RKO (cell line): Measurements from ENCODE around the gene SKA3.

Source experiments
- DNase-seq: peaks from one replicate; pipeline ENCODE4 v3.0.0-alpha.2; 2016; ENCODE audit warnings: low spot score

SKA3 gene

DNA sequence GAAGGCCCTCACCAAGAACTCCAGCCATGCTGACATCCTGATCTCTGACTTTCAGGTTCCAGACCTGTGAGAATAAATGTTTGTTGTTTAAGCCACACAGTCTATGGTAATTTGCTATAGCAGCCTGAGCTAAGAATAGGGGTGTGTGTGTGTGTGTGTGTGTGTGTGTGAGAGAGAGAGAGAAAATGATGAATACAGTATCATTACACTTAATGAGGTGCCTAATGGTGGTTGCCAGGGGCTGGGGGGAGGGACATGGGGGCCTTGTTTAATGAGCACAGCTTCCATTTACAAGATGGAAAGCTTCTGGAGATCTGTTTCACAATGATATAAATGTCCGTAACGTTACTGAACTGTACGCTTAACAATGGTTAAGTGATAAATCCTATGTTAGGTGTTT, 61.1 kb downstream of the SKA3 start:
- no peak for DNase-seq

DNA sequence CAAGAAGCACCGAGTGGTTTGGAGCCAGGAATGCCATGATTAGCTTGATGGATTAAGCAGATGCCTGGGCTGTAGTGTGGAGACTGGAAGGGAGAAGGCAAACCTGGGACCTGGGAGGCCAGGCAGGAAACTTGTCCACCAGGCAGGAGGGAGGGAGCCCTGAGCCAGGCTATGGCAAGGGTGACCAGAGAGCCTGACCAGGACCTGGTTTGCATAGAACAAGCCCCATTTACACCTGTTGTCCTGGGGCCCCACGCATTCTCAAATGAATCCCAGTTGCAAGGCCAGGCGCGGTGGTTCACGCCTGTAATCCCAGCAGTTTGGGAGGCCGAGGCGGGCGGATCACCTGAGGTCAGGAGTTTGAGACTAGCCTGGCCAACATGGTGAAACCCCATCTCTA, 64.8 kb downstream of the SKA3 start:
- no peak for DNase-seq

- no peak for DNase-seq
These were observed 67.2 kb downstream of the SKA3 start for GRCh38 chr13:21109168-21109567.

DNA sequence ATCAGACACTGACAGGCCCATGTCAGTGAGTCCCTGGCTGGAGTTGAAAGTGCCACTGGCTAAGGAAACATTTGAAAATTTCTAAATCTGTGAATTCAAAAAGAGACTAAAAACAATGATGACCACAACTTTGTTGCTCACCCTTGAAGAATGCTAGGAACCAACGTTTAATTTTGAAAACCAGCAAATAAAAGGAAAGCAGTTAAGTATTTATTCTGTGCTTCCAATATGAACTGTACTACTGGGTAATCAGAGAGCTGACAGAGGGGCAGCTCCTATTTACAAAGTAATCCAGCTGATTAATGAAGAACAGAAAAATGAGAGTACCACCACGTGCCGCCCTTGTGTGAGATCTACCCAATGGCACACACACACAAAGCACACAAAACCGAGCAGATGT, 70.3 kb downstream of the SKA3 start:
- DNase-seq: no peak

- no peak for DNase-seq
These were observed 71.9 kb downstream of the SKA3 start for GRCh38 chr13:21104199-21105019.
